DLD1 (cell line): ENCODE data around the gene ZBP1.

Experiments
- in situ Hi-C: cut with HindIII; loops from 2 replicates; pipeline ENCODE4 v1.10.0; 2017; ENCODE audit warnings: low sequenced_read_pairs

ZBP1 gene

GRCh38 chr20:57579331-57579897 is 40.8 kb downstream of the ZBP1 start:
- in situ Hi-C loops, result no loop called here

GRCh38 chr20:57578476-57579165 is 41.6 kb downstream of the ZBP1 start:
- in situ Hi-C loops, result no loop called here

GRCh38 chr20:57577679-57578475 is 42.3 kb downstream of the ZBP1 start:
- in situ Hi-C loops, result no loop called here

GRCh38 chr20:57576617-57577550 is 43.3 kb downstream of the ZBP1 start:
- in situ Hi-C loops, result no loop called here

GRCh38 chr20:57576002-57576401 is 44.2 kb downstream of the ZBP1 start:
- in situ Hi-C loops, result no loop called here

- in situ Hi-C loops, result no loop called here
Observed at GRCh38 chr20:57574954-57575353, 45.3 kb downstream of the ZBP1 start.

GRCh38 chr20:57573894-57574293 is 46.3 kb downstream of the ZBP1 start:
- in situ Hi-C loops, result no loop called here

GRCh38 chr20:57573242-57573641 is 47.0 kb downstream of the ZBP1 start:
- in situ Hi-C loops, result no loop called here

GRCh38 chr20:57571782-57572416 is 48.3 kb downstream of the ZBP1 start:
- in situ Hi-C loops, result no loop called here

GRCh38 chr20:57570920-57571319 is 49.3 kb downstream of the ZBP1 start:
- in situ Hi-C loops, result no loop called here

- in situ Hi-C loops, result no loop called here
Observed at GRCh38 chr20:57570145-57570850, 49.9 kb downstream of the ZBP1 start.

GRCh38 chr20:57568960-57569359 is 51.3 kb downstream of the ZBP1 start:
- in situ Hi-C loops, result no loop called here

- in situ Hi-C loops, result no loop called here
Observed at GRCh38 chr20:57568088-57568896, 51.9 kb downstream of the ZBP1 start.

- in situ Hi-C loops, result no loop called here
Observed at GRCh38 chr20:57567471-57568079, 52.7 kb downstream of the ZBP1 start.

GRCh38 chr20:57566803-57567459 is 53.3 kb downstream of the ZBP1 start:
- in situ Hi-C loops, result no loop called here

GRCh38 chr20:57566399-57566798 is 53.8 kb downstream of the ZBP1 start:
- in situ Hi-C loops, result no loop called here

- in situ Hi-C loops, result no loop called here
Observed at GRCh38 chr20:57564951-57565642, 55.1 kb downstream of the ZBP1 start.
